Measurements from ENCODE around the gene SH3RF3.

Gene SH3RF3

GRCh38 chr2:109333414-109334210 is 204.6 kb downstream of the SH3RF3 start:
- no peak for FAIRE-seq
- DNase-seq (ENCODE audit: insufficient read length, low spot score) = no peak
- peak; percentile 76 for TF ChIP-seq SPI1 (IDR thresholded peaks at IDR 0.05; ENCODE audit: low read depth, low read length)
- no peak for TF ChIP-seq POLR2A (IDR thresholded peaks at IDR 0.05; ENCODE audit: low read depth, low read length)

GRCh38 chr2:109335631-109336176 is 206.7 kb downstream of the SH3RF3 start:
- TF ChIP-seq POLR2A (IDR thresholded peaks at IDR 0.05; ENCODE audit: low read depth, low read length) = no peak
- TF ChIP-seq PAX5 (IDR thresholded peaks at IDR 0.05; ENCODE audit: insufficient read depth, low read length, severe bottlenecking) = no peak
- TF ChIP-seq TAF1 (IDR thresholded peaks at IDR 0.05; ENCODE audit: low read depth, low read length) = no peak
- TF ChIP-seq POU2F2 (IDR thresholded peaks at IDR 0.05; ENCODE audit: low read depth, low read length) = no peak
- TF ChIP-seq SPI1 (IDR thresholded peaks at IDR 0.05; ENCODE audit: low read depth, low read length) = no peak
- no peak for TF ChIP-seq POLR2AphosphoS5 (IDR thresholded peaks at IDR 0.05; ENCODE audit: low read depth, low read length)
- no peak for DNase-seq (ENCODE audit: insufficient read length, low spot score)
- no peak for FAIRE-seq

- FAIRE-seq (no peak), DNase-seq (ENCODE audit: insufficient read length, low spot score) (no peak)
- TF ChIP-seq POU2F2 (IDR thresholded peaks at IDR 0.05; ENCODE audit: low read depth, low read length) (no peak), PAX5 (IDR thresholded peaks at IDR 0.05; ENCODE audit: insufficient read depth, low read length, severe bottlenecking) (no peak), TAF1 (IDR thresholded peaks at IDR 0.05; ENCODE audit: low read depth, low read length) (no peak), POLR2A (IDR thresholded peaks at IDR 0.05; ENCODE audit: low read depth, low read length) (no peak), POLR2AphosphoS5 (IDR thresholded peaks at IDR 0.05; ENCODE audit: low read depth, low read length) (no peak), SPI1 (IDR thresholded peaks at IDR 0.05; ENCODE audit: low read depth, low read length) (no peak)
Measured at GRCh38 chr2:109336296-109336695, 207.3 kb downstream of the SH3RF3 start.

- DNase-seq (ENCODE audit: insufficient read length, low spot score) = no peak
- FAIRE-seq = no peak
- TF ChIP-seq SPI1 (IDR thresholded peaks at IDR 0.05; ENCODE audit: low read depth, low read length) (no peak), POU2F2 (IDR thresholded peaks at IDR 0.05; ENCODE audit: low read depth, low read length) (no peak), POLR2AphosphoS5 (IDR thresholded peaks at IDR 0.05; ENCODE audit: low read depth, low read length) (no peak), TAF1 (IDR thresholded peaks at IDR 0.05; ENCODE audit: low read depth, low read length) (no peak), POLR2A (IDR thresholded peaks at IDR 0.05; ENCODE audit: low read depth, low read length) (no peak), PAX5 (IDR thresholded peaks at IDR 0.05; ENCODE audit: insufficient read depth, low read length, severe bottlenecking) (no peak)
Measured at GRCh38 chr2:109337221-109337620, 208.2 kb downstream of the SH3RF3 start.

GRCh38 chr2:109339519-109339966 is 210.5 kb downstream of the SH3RF3 start:
- no peak for FAIRE-seq

GRCh38 chr2:109340381-109340780 is 211.4 kb downstream of the SH3RF3 start:
- TF ChIP-seq TAF1 (IDR thresholded peaks at IDR 0.05; ENCODE audit: low read depth, low read length) (no peak), PAX5 (IDR thresholded peaks at IDR 0.05; ENCODE audit: insufficient read depth, low read length, severe bottlenecking) (no peak), POU2F2 (IDR thresholded peaks at IDR 0.05; ENCODE audit: low read depth, low read length) (no peak), SPI1 (IDR thresholded peaks at IDR 0.05; ENCODE audit: low read depth, low read length) (no peak), POLR2A (IDR thresholded peaks at IDR 0.05; ENCODE audit: low read depth, low read length) (no peak), POLR2AphosphoS5 (IDR thresholded peaks at IDR 0.05; ENCODE audit: low read depth, low read length) (no peak)
- FAIRE-seq = no peak
- DNase-seq (ENCODE audit: insufficient read length, low spot score) = no peak

More at GRCh38 chr2:109339519-109339966, 210.5 kb downstream of the SH3RF3 start:
- no peak for TF ChIP-seq POLR2A (IDR thresholded peaks at IDR 0.05; ENCODE audit: low read depth, low read length)
- TF ChIP-seq SPI1 (IDR thresholded peaks at IDR 0.05; ENCODE audit: low read depth, low read length) = no peak
- no peak for TF ChIP-seq PAX5 (IDR thresholded peaks at IDR 0.05; ENCODE audit: insufficient read depth, low read length, severe bottlenecking)
- DNase-seq (ENCODE audit: insufficient read length, low spot score) = no peak

GRCh38 chr2:109341355-109342255 is 212.6 kb downstream of the SH3RF3 start:
- DNase-seq (ENCODE audit: insufficient read length, low spot score) (no peak), FAIRE-seq (no peak)
- TF ChIP-seq SPI1 (IDR thresholded peaks at IDR 0.05; ENCODE audit: low read depth, low read length) = no peak
- TF ChIP-seq TAF1 (IDR thresholded peaks at IDR 0.05; ENCODE audit: low read depth, low read length) = no peak
- TF ChIP-seq POLR2AphosphoS5 (IDR thresholded peaks at IDR 0.05; ENCODE audit: low read depth, low read length) = no peak
- TF ChIP-seq POU2F2 (IDR thresholded peaks at IDR 0.05; ENCODE audit: low read depth, low read length) = no peak
- TF ChIP-seq PAX5 (IDR thresholded peaks at IDR 0.05; ENCODE audit: insufficient read depth, low read length, severe bottlenecking) = no peak
- no peak for TF ChIP-seq POLR2A (IDR thresholded peaks at IDR 0.05; ENCODE audit: low read depth, low read length)

GRCh38 chr2:109342256-109342850 is 213.3 kb downstream of the SH3RF3 start:
- TF ChIP-seq TAF1 (IDR thresholded peaks at IDR 0.05; ENCODE audit: low read depth, low read length) (no peak), POLR2AphosphoS5 (IDR thresholded peaks at IDR 0.05; ENCODE audit: low read depth, low read length) (no peak), POLR2A (IDR thresholded peaks at IDR 0.05; ENCODE audit: low read depth, low read length) (no peak), SPI1 (IDR thresholded peaks at IDR 0.05; ENCODE audit: low read depth, low read length) (no peak), POU2F2 (IDR thresholded peaks at IDR 0.05; ENCODE audit: low read depth, low read length) (no peak), PAX5 (IDR thresholded peaks at IDR 0.05; ENCODE audit: insufficient read depth, low read length, severe bottlenecking) (no peak)
- DNase-seq (ENCODE audit: insufficient read length, low spot score) (no peak), FAIRE-seq (no peak)

- TF ChIP-seq SPI1 (IDR thresholded peaks at IDR 0.05; ENCODE audit: low read depth, low read length) = no peak
- TF ChIP-seq PAX5 (IDR thresholded peaks at IDR 0.05; ENCODE audit: insufficient read depth, low read length, severe bottlenecking) = no peak
- DNase-seq (ENCODE audit: insufficient read length, low spot score) = no peak
- no peak for FAIRE-seq
Measured at GRCh38 chr2:109342930-109343329, 213.9 kb downstream of the SH3RF3 start.
